ENCODE results near the gene SSC5D. TPM values are rescaled to one million over a fixed set of nuclear protein-coding genes. Genes with fewer than 3 reads are reported as not detected.
"Not testable (repeated sequence)": the region's sequence is repeated elsewhere in the genome, so short reads cannot be mapped to it uniquely, and the experiment has no call there.

The SSC5D gene
- total and polyA plus RNA-seq, 10 of the 15 experiments (the other 5 are each of a cell fraction or from before 2014, with no cell fraction given), result 0.03 to 0.13 (median 0.05) TPM; not detected in 4

DNA sequence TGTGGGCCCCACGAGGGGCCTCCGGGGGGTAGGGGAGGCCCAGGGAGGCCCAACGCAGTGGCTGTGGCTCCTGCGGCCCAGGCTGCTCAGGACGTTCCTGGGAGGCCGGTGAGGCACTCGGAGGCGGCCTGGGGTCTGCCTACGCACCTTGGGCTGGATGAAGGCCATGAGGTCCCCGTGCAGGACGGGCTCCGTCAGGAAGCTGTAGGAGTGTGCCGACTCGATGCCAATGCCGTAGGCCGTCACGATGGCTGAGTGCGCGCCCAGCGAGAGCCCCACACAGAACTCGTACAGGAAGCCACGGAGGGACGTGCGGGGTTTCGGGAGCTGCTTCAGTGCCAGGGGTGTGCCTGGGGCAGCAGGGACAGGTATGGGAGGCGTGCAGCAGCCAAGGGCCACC lies 42.8 kb downstream of the SSC5D start (continued):
- TF ChIP-seq SRF (IDR thresholded peaks at IDR 0.05; ENCODE audit: low read depth in 2 of 2, low read length in 2 of 2), result no peak
- TF ChIP-seq RFX5 (IDR thresholded peaks at IDR 0.05; ENCODE audit: low read depth, low read length), result no peak
- TF ChIP-seq EP300 (IDR thresholded peaks at IDR 0.05; ENCODE audit: borderline replicate concordance in 1 of 2, control insufficient read depth in 1 of 2, low read depth in 2 of 2, low read length in 2 of 2), result no peak
- TF ChIP-seq IRF4 (IDR thresholded peaks at IDR 0.05; ENCODE audit: low read depth, low read length), result no peak
- TF ChIP-seq TAF1 (IDR thresholded peaks at IDR 0.05; ENCODE audit: borderline replicate concordance, low read depth, low read length), result no peak

DNA sequence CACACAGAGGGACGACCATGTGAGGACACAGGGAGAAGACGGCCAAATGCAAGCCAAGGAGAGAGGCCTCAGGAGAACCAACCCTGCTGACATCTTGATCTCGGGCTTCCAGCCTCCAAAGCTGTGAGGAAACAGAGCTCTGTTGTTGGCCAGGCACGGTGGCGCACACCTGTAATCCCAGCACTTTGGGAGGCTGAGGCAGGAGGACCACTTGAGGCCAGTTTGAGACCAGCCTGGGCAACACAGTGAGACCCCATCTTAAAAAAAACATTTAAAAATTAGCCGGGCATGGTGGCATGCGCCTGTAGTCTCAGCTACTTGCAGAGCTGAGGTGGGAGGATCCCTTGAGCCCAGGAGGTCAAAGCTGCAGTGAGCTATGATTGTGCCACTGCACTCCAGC lies 46.0 kb downstream of the SSC5D start:
- ATAC-seq; H3K4me1 ChIP-seq (ENCODE audit: control insufficient read depth, insufficient read depth, low read length); H3K36me3 ChIP-seq (ENCODE audit: control insufficient read depth in 2 of 2, insufficient read depth in 2 of 2, low read length in 1 of 2); H2AFZ ChIP-seq (ENCODE audit: control insufficient read depth, low read depth, low read length); H3K4me2 ChIP-seq (ENCODE audit: control insufficient read depth, insufficient read depth); H3K9ac ChIP-seq (ENCODE audit: control insufficient read depth, insufficient read depth, low read length); in situ Hi-C loops (cut with MboI); H3K27ac ChIP-seq (ENCODE audit: control insufficient read depth, insufficient read depth); RAD21 ChIA-PET (ENCODE audit: unreplicated experiment); H3K79me2 ChIP-seq (ENCODE audit: control insufficient read depth, insufficient read depth, low read length); FAIRE-seq; intact Hi-C loops (cut with micrococcal nuclease; ENCODE audit: unreplicated experiment); H3K4me3 ChIP-seq; H3K27me3 ChIP-seq (replicated peaks in 1 of 2; ENCODE audit: control insufficient read depth in 2 of 2, insufficient read depth in 2 of 2, low read length in 1 of 2); DNase-seq (ENCODE audit: low read depth, low spot score); H4K20me1 ChIP-seq (ENCODE audit: control insufficient read depth, insufficient read depth); SMC1A ChIA-PET (ENCODE audit: uncharacterized antibody, unreplicated experiment); POLR2A ChIA-PET; BruUV-seq (replicated peaks); H3K9me3 ChIP-seq (replicated peaks; ENCODE audit: control insufficient read depth, insufficient read depth, low read length): not testable (repeated sequence)
- CTCF ChIA-PET, result interaction anchor here (0.6 kb wide), 1 partner anchor 97 kb away, joined by 3 read pairs; no protein-coding TSS in a partner anchor
- 39% methylated on average over 7 of the region's 7 CpGs for WGBS (ENCODE audit: insufficient coverage, insufficient replicate concordance, low lambda C conversion rate, missing lambda C conversion rate)

Data from GM12878 (cell line).